T-helper 22 cell (primary cell): ENCODE measurements around the gene TPD52L3.

Experiments used
- DNase-seq: peaks from one replicate; pipeline ENCODE4 v3.0.0-alpha.2; 2020; ENCODE audit warnings: low read depth

TPD52L3 gene

DNA sequence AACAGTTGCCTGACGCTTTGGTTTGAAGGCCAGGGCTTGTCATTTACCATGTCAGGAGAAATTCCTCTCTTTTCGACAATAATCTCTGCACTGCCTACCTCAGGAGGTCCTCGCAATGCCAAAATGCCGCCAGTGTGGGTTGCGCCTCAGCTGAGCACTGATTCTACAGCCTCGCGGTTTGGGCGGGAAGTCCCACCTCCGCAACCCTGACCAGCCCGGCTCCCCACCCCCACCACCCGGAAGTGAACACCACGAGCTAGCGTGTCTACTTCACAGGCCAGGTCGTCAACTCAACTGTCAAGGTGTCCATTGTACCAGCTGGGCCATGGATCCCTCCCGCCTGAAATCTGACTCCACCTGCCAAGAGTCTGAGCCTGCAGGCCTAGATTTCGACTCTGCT lies at the start of gene TPD52L3:
Gene TPD52L3 (plus strand): TSS at position 273 of the 400 bp plus-strand sequence. CDS start 221 bp downstream, outside the sequence.
- no peak for DNase-seq

DNA sequence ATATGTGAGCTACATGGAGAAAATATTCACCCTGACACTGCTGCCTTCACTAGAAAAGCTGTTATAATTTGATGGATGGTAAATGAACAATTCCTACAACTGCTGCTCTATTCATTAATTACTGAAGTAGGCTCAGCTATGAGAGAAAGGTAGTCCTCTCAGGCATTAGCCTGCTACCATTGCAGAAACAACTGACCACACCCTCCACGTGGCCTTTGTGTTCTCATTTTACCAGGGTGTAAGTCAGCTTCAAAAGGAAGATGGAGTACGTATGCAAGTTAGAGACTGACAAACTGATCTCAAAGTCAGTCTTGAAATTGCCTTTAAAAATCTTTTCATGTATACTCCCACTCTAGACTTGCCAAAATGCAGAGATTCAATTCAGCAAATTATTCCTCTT lies 26.3 kb upstream of the TPD52L3 start:
- DNase-seq = no peak

DNA sequence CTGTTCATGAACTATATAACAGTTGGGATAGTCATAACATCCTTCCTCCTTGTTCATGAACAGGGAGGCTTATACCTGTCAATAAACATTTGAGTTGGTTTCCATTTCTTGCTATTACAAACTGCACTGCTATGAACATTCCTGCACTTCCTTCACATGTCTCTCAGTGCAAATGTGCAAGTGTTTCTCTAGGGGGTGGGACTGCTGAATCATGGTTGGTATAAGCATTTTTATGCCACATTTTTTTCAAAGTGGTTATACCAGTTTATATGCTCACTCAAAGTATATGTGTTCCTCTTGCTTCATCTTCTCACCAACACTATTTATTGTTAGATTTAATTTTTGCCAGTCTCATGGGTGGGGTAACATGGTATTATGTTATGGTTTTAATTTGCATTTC lies 25.8 kb upstream of the TPD52L3 start:
- no peak for DNase-seq

- no peak for DNase-seq
Measured at GRCh38 chr9:6304232-6304631, 23.9 kb upstream of the TPD52L3 start.

GRCh38 chr9:6305954-6306563 lies 22.1 kb upstream of the TPD52L3 start:
- DNase-seq = no peak

- no peak for DNase-seq
Measured at GRCh38 chr9:6307551-6308096, 20.6 kb upstream of the TPD52L3 start.

- DNase-seq = no peak
Measured at GRCh38 chr9:6330958-6331634, 2.9 kb downstream of the TPD52L3 start.

GRCh38 chr9:6334305-6334704 lies 6.1 kb downstream of the TPD52L3 start:
- DNase-seq = no peak

DNA sequence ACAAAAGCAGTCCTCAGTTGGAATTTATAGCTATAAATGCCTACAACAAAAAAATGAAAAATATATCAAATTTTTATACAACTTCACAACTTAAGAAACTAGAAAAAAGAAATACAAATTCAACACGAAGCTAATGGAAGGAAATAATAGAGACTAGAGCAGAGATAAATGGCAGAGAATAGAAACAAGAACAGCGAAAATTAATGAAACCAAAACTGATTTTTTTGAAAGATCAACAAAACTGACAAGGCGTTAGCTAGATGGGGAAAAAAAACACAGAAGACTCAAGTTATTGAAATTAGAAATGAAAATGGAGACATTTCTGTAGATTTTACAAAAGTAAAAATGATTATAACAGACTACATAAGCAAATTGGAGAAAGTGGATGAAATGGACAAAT lies 20.6 kb downstream of the TPD52L3 start:
- no peak for DNase-seq

DNA sequence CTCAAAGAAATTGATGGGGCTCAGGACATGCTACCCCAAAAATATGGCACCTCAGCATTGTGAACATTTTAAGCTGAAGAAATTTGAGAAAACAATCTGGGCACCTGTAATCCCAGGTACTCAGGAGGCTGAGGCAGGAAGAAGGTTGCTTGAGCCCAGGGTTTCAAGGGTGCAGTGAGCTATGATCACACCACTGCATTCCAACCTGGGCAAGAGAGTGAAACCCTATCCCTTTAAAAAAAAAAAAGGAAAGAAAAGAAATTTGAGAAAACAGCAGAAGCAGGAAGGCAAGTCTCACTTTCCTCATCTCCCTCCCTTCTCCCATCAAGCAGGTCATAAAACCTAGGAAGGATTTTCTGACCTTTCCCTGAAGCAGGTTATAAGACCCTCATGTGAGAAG lies 23.6 kb downstream of the TPD52L3 start:
- no peak for DNase-seq

DNA sequence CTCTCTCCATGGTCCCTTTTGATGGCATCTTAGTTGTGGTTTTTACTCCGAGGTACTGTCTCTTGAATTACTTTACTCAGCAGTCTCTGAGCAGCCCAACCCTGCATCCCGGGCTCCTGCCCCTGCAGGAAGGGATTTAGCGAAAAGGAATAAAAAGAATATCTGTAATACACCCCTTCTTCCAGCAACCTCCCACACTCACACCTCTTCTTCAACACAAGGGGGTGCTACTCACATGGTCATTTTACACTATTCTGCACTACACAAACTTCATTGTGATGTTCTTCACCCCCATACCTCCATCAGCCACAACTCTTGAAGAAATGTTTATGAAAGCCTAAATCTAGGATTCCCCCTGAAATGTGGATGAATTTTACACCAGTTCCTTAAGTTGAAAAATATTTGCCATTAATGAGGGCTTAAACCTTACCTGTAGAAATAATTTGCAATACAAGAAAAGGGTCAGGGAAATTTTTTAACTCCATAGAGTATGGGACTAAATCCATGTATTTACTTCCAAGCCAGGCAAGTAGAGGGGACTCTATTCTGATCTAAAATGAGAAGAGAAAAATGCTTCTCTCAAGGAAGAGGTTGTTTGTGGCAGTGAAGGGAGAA lies 26.0 kb downstream of the TPD52L3 start:
- no peak for DNase-seq

- no peak for DNase-seq
Measured at GRCh38 chr9:6355728-6356127, 27.6 kb downstream of the TPD52L3 start.

DNA sequence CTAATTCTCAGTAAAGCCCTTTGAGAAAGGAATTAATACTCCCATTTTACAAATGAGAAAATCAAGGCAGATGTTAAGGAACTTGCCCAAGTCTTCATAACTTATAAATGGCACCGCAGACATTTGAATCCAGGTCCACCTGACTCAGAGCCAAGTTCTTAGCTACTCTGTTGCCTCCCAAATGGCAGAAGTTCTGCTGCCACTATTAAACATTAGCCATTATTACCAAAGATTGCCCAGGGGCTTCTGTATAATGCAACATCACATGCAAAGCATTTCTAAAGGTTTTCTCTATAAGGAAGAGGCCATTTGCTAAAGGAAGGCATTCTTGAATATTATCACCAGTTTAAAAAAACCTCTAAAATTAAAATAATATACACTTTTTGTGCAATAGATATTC lies 28.3 kb downstream of the TPD52L3 start:
- DNase-seq = no peak

GRCh38 chr9:6356904-6357303 lies 28.7 kb downstream of the TPD52L3 start:
- DNase-seq = no peak

DNA sequence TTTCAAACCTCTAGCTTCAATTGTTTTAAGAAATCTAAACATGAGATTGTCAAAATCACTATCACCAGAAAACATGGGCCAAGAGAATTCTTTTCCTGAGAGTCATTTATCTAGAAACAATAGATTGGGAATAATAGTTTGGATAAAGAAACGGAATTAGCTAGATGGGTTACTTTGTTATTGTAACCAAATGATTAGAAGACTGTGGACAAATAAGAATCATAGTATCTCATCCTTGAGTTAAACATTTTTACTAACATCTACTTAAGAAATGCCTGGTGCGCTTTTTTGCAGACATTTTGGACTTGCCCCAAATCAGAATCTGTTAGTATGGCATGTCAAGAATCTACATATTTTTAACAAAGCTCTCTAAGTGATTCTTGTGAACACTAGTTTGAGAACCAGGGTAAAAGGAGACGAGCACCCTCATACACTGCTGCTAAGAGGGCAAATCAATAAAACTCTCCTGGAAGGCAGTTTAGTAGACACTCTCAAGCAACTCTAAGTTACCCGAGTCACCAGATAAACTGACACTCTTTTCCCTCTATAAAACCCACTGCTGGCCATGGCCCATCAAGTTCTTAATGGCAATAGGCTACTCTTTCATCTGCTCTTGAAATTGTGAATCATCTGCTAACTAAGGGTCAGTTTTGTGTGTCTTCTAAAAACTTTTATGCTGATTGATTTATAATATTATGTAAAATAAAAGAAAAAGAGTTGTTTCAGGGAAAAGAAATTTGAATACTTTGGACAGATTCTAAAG lies 39.1 kb downstream of the TPD52L3 start:
- no peak for DNase-seq

DNA sequence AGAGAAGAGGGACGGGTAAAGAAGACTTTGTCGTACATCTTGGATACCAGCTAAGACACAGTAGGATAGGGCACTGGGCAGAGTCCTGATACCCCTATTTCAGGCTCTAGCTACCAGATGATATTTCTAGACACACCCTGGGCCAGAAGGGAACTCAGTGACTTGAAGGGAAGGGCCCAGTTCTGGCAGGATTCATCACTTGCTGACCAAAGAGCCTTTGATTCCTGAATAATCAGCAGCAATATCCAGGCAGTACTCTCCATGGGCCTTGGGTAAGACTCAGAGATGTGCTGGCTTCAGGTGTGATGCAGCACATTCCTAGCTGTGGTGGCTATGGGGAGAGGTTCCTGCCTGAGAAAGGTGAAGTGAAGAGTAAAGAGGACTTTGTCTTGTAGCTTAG lies 40.7 kb downstream of the TPD52L3 start:
- no peak for DNase-seq
